Measurements from ENCODE around the gene FLAD1. TPM values are rescaled to one million over a fixed set of nuclear protein-coding genes. Genes with fewer than 3 reads are reported as not detected.

Gene FLAD1
- total and polyA plus RNA-seq, 11 donors: 19.4 to 50.7 (median 27.4) TPM

DNA sequence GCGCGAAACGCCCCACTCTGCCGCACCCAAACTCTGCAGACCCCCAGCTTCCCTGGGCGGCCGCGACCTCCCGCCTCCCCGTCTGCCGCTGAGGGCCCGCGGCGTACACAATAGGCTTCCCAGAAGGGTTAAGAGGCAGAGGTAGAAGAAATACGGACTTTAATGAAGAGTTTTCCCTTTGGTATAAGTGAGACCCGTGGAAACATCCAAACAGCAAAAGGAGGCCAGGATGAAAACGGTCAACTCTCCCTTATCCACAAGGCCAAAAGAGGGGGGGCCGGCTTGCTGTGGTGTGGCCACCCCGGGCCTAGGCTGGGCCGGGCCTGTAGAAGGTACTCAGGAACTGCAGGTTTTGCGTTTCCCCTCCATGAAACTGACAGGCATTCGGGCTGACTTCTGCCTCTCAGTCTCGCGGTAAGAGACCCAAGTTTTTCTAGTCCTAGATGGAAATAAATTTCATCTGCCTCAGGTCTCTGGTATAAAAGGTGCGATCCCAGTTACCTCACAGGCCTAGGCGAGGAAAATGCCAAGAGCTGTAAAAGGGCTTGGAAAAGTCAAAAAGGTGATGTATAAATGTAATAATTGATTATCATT is 20.9 kb upstream of the FLAD1 start:
- Histone ChIP-seq H3K9me3 (no peaks in the 10 kb centered on the region), H3K27ac (peak overlapping the region; percentile 94 to 100 (median 99)), H3K36me3 (peaks cover 4 to 70% (median 57%) of the 10 kb centered on the region in 9 donors), H3K27me3 (no peaks in the 10 kb centered on the region), H3K4me1 (peaks cover 0 to 41% (median 23%) of the 10 kb centered on the region in 12 donors), H3K4me3 (peak overlapping the region; percentile 80 to 99 (median 89))
- 4 to 8% (median 4%) methylated on average over 22 to 25 of the region's 25 CpGs for WGBS, 4 donors
- ATAC-seq: peak in 3 of 4 donors; percentile 5 to 30 (median 14)
- intact Hi-C loops (cut with DNase I): loop anchor here in 9 of 10 donors (5.0 to 10.0 kb wide), 7 partner anchors 35 to 123 kb away; partner anchors contain the start of genes EFNA4 (in 3 of the 9), ADAM15 (in 1 of the 9) and ZBTB7B (in 1 of the 9)
- TF ChIP-seq POLR2A (IDR thresholded peaks at IDR 0.05): no peak
- peak in 1 of 12 donors; percentile 2 for TF ChIP-seq CTCF (IDR thresholded peaks at IDR 0.05)
- peak in 1 of 5 donors; percentile 34 for DNase-seq

DNA sequence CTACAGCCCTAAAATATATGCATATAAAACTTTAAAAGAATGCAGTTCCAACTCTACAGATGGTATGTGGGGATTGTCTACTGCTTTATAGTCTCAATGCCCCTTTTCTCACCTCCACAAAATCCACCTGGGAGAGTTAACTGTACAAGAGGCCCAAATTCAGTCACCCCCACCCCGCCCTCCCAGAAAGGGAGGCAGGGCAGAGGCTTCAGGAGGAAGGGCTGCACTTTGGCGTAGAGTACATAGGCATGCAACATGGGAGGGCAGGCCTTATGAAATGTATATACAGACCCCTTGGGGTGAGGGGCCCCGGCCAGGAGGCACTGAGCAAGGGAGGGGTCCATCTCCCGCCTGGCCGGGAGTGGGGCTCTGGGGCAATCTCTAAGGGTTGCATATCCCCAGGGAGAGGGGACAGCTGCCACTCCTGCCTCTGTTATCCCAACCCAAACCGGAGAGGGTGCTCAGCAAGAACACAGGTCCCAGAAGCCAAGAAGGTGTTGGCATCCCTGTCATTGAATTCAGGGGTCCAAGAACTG is 20.3 kb upstream of the FLAD1 start:
- Histone ChIP-seq H3K27me3 (no peaks in the 10 kb centered on the region), H3K36me3 (peaks cover 4 to 73% (median 63%) of the 10 kb centered on the region in 9 donors), H3K4me3 (peak overlapping the region in 10 of 12 donors; percentile 80 to 99 (median 89)), H3K9me3 (no peaks in the 10 kb centered on the region), H3K4me1 (peaks cover 0 to 45% (median 27%) of the 10 kb centered on the region in 12 donors), H3K27ac (peak overlapping the region in 11 of 12 donors; percentile 97 to 100 (median 99))
- ATAC-seq: no peak
- TF ChIP-seq CTCF (IDR thresholded peaks at IDR 0.05) (no peak), POLR2A (IDR thresholded peaks at IDR 0.05) (no peak)
- intact Hi-C loops (cut with DNase I): loop anchor here in 9 of 10 donors (5.0 to 10.0 kb wide), 7 partner anchors 34 to 122 kb away; partner anchors contain the start of genes EFNA4 (in 3 of the 9), ADAM15 (in 1 of the 9) and ZBTB7B (in 1 of the 9)
- DNase-seq: peak in 2 of 5 donors; percentile 19 to 37
- WGBS, 4 donors: 58 to 73% (median 65%) methylated on average over 6 of the region's 6 CpGs

DNA sequence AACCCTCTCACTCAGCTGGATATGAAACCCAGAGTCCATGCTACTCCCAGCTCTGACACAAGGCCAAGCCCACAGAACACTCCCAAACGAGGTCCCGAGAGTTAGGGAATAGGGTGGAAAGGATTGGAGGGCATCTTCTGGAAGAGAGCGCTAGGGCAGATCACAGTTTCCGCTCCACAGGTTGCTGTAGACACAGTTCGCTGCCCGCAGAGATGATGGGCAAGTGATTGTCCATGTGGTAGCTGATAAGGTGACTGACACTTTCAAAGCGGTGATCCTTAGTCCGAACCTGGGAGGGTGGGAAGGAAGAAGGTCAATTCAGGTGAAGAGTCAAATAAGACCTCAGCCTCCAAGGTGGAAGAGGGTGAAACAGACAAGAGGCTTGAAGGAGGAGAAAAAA is 19.5 kb upstream of the FLAD1 start:
- H3K9me3 ChIP-seq: no peaks in the 10 kb centered on the region
- ATAC-seq: no peak
- H3K27ac ChIP-seq: no peak overlapping the region
- intact Hi-C loops (cut with DNase I): loop anchor here in 9 of 10 donors (5.0 to 10.0 kb wide), 7 partner anchors 34 to 121 kb away; partner anchors contain the start of genes EFNA4 (in 3 of the 9), ADAM15 (in 1 of the 9) and ZBTB7B (in 1 of the 9)
- TF ChIP-seq POLR2A (IDR thresholded peaks at IDR 0.05) (no peak), CTCF (IDR thresholded peaks at IDR 0.05) (no peak)
- peak in 1 of 5 donors; percentile 20 for DNase-seq
- H3K4me3 ChIP-seq: no peak overlapping the region
- 78 to 84% (median 81%) methylated on average over 8 of the region's 8 CpGs for WGBS, 4 donors
- peaks cover 0 to 51% (median 29%) of the 10 kb centered on the region in 12 donors for H3K4me1 ChIP-seq
- peaks cover 3 to 72% (median 67%) of the 10 kb centered on the region in 9 donors for H3K36me3 ChIP-seq
- H3K27me3 ChIP-seq: no peaks in the 10 kb centered on the region

DNA sequence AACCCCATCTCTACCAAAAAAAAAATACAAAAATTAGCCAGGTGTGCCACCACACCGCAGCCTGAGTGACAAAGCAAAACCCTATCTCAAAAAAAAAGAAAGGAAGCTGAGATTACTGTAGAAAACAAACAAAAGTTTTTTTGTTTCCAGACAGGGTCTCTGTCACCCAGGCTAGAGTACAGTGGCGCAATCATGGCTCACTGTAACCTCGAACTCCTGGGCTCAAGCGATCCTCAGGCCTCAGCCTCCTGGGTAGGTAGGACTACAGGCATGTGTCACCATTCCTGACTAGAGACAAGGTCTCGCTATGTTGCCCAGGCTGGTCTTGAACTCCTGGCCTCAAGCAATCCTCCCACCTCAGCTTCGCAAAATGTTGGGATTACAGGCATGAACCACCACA is 18.8 kb upstream of the FLAD1 start:
- no peak overlapping the region for H3K4me3 ChIP-seq
- H3K27ac ChIP-seq: no peak overlapping the region
- H3K27me3 ChIP-seq: no peaks in the 10 kb centered on the region
- peaks cover 0 to 58% (median 32%) of the 10 kb centered on the region in 12 donors for H3K4me1 ChIP-seq
- TF ChIP-seq POLR2A (IDR thresholded peaks at IDR 0.05): no peak
- TF ChIP-seq CTCF (IDR thresholded peaks at IDR 0.05): no peak
- 85 to 94% (median 92%) methylated on average over 6 of the region's 6 CpGs for WGBS, 4 donors
- H3K9me3 ChIP-seq: no peaks in the 10 kb centered on the region
- ATAC-seq (no peak), DNase-seq (peak in 1 of 5 donors; percentile 22)
- peaks cover 0 to 69% (median 60%) of the 10 kb centered on the region in 9 donors for H3K36me3 ChIP-seq
- intact Hi-C loops (cut with DNase I): loop anchor here in 9 of 10 donors (5.0 to 10.0 kb wide), 7 partner anchors 33 to 120 kb away; partner anchors contain the start of genes EFNA4 (in 3 of the 9), ADAM15 (in 1 of the 9) and ZBTB7B (in 1 of the 9)

Measured in heart left ventricle (tissue), 16 donors.